Thyroid gland (tissue), 4 donors: Measurements from ENCODE around the gene CXCL9.

Experiments
- CTCF ChIP-seq, 6 experiments: fragments of 200-600 bp in 3 of 6; fragments of 450-650 bp in 3 of 6; sonication (generic) in 3 of 6; IDR thresholded peaks; one replicate each; pipeline ENCODE4 v1.5.1; 2016 to 2019; ENCODE audit warnings: antibody characterized with exemption in 6 of 6, mild to moderate bottlenecking in 2 of 6, inconsistent platforms in 1 of 6, moderate library complexity in 1 of 6
- POLR2A ChIP-seq, 2 donors: fragments of 450-650 bp; IDR thresholded peaks; one replicate each; pipeline ENCODE4 v1.6.1; 2017; ENCODE audit warnings: antibody characterized with exemption in 2 of 2, mild to moderate bottlenecking in 2 of 2, moderate library complexity in 1 of 2

DNA sequence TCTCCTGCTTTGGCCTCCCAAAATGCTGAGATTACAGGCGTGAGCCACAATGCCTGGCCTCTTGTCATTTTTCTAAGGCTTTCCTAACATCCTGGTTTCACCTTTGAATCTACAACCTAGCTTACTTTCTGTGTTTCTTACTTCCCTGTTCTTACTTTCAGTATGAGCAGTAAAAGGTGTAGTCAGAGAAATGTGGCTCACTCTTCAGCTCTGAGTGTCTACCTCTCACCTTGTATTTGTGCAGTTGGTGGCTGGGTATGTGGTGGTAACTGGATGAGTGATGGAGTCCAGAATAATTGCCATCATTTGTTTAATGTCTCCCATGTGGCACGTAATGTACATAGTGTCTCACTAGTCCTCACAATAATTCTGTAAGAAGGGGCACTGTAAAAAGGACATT lies 47.7 kb upstream of the CXCL9 start:
- no peak for TF ChIP-seq POLR2A (IDR thresholded peaks at IDR 0.05)
- no peak for TF ChIP-seq CTCF (IDR thresholded peaks at IDR 0.05)
